NT2/D1 (cell line): ENCODE measurements around the gene NEK1.

ENCODE experiments used
- DNase-seq: peaks from one replicate; pipeline ENCODE4 v3.0.0-alpha.2; 2011; ENCODE audit warnings: low read depth, low spot score
- H3K27me3 ChIP-seq: 2 replicates; pipeline ENCODE4 v1.6.0; 2011; ENCODE audit warnings: mild to moderate bottlenecking; ENCODE audit not compliant: insufficient read length, insufficient read depth
- H3K36me3 ChIP-seq: 2 replicates; pipeline ENCODE4 v1.6.1; 2011; ENCODE audit warnings: mild to moderate bottlenecking, low read length, mixed read lengths; ENCODE audit not compliant: insufficient read depth, insufficient read length
- H3K4me1 ChIP-seq: 2 replicates; pipeline ENCODE4 v1.5.1; 2011; ENCODE audit not compliant: insufficient read depth, insufficient read length
- H3K4me3 ChIP-seq: 2 replicates; pipeline ENCODE4 v1.5.1; 2011; ENCODE audit warnings: low read depth; ENCODE audit not compliant: insufficient read length
- H3K9ac ChIP-seq: 2 replicates; pipeline ENCODE4 v1.6.0; 2011; ENCODE audit warnings: low read depth; ENCODE audit not compliant: insufficient read length
- H3K9me3 ChIP-seq: 2 replicates; pipeline ENCODE4 v1.5.1; 2011; ENCODE audit warnings: mild to moderate bottlenecking, low read length; ENCODE audit not compliant: insufficient read depth
- SUZ12 ChIP-seq: IDR thresholded peaks from 2 replicates; pipeline ENCODE4 v1.6.1; 2011; ENCODE audit not compliant: insufficient read length, insufficient read depth; ENCODE audit errors: extremely low read depth
- YY1 ChIP-seq: IDR thresholded peaks from 2 replicates; pipeline ENCODE4 v1.6.1; 2011; ENCODE audit not compliant: insufficient read length, insufficient read depth
- ZNF274 ChIP-seq: IDR thresholded peaks from 2 replicates; pipeline ENCODE4 v1.6.1; 2011; ENCODE audit warnings: mild to moderate bottlenecking, low read depth, low read length

Gene NEK1

DNA sequence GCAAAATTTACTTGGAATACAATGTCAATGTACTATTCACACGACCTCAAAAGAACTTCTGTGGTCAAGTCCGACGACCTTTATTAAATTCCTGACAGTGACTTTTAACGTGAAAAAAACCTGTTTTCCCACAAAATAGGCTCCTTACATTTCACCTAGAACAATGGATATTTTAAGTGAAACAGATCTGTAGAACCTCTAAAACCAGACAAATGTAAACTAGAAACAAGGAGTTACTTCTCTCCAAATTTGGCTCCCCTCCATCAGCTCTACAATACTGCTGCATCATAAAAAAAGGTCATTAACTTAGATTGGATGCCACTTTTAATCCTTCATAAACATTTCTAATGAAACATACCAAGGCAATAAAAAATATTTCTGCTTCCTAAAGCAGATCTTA lies 1.2 kb downstream of the NEK1 start:
- no peak for DNase-seq
- no peaks in the 10 kb centered on the region for H3K4me1 ChIP-seq
- no peaks in the 10 kb centered on the region for H3K9me3 ChIP-seq
- no peaks in the 10 kb centered on the region for H3K27me3 ChIP-seq
- no peak overlapping the region for H3K4me3 ChIP-seq
- no peaks in the 10 kb centered on the region for H3K36me3 ChIP-seq
- TF ChIP-seq ZNF274, result no peak
- TF ChIP-seq SUZ12, result no peak
- no peak for TF ChIP-seq YY1
- H3K9ac ChIP-seq, result peak overlapping the region; percentile 50

DNA sequence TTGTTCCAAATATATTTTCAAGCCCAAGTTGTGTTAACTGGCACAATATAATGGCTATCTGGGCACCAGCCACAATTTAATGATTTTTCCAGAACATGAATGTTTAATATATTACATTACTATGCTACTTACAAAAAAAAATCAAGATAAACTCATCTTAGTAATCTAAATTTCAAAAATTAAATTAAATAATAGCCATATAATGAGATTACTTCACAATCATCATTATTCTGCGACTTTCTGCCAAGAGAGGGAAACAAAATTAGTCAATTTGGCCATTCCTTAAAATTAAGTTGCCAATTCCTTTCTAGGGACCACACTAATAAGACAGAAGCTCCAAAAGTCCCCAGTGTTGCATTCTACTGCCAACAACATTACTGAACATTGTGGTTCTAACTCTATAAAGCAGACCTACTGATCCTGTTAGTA lies 7.5 kb downstream of the NEK1 start:
- Histone ChIP-seq H3K4me1 (no peaks in the 10 kb centered on the region), H3K4me3 (no peak overlapping the region), H3K9ac (no peak overlapping the region), H3K9me3 (no peaks in the 10 kb centered on the region), H3K27me3 (no peaks in the 10 kb centered on the region), H3K36me3 (peaks cover 14% of the 10 kb centered on the region)
- no peak for TF ChIP-seq YY1
- no peak for TF ChIP-seq SUZ12
- no peak for TF ChIP-seq ZNF274
- no peak for DNase-seq

DNA sequence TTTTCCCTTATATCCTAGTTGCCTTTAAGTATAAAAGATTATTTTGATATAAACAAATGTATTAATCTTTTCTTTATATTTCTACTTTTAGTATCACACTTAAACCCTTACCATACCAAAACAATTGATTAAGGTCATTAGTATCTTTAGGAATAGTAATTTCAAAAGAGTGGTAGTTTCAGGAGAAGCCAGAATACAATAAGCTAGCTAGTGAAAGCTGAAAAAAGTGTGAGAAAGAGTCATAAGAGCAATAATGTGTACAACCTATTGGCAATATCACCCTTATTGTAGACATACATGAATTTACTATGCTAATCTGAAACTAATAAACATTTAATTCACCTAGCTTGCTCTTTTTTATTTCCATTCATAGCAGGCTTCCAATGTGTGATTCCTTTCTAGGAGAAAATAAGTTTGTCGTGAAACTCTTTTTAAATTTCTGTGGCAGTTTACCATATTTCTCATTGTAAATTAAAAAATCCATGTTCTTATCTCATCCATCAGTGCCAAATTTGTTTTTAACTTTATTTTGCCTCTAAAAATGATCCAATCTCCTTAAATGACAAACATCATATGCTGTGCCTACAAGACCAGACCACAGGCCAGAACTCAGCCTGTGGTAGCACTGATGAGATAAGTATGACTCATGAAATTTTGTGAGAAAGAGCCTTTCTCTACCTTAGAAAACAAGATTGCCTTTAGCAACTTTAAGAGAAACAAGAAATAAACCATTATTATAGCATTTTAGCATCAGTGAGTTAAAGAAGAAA lies 8.1 kb downstream of the NEK1 start:
- H3K36me3 ChIP-seq, result peaks cover 14% of the 10 kb centered on the region
- H3K4me1 ChIP-seq, result no peaks in the 10 kb centered on the region
- no peaks in the 10 kb centered on the region for H3K27me3 ChIP-seq
- no peaks in the 10 kb centered on the region for H3K9me3 ChIP-seq
- no peak overlapping the region for H3K9ac ChIP-seq
- no peak for DNase-seq
- H3K4me3 ChIP-seq, result no peak overlapping the region
- no peak for TF ChIP-seq ZNF274
- TF ChIP-seq YY1, result no peak
- no peak for TF ChIP-seq SUZ12

DNA sequence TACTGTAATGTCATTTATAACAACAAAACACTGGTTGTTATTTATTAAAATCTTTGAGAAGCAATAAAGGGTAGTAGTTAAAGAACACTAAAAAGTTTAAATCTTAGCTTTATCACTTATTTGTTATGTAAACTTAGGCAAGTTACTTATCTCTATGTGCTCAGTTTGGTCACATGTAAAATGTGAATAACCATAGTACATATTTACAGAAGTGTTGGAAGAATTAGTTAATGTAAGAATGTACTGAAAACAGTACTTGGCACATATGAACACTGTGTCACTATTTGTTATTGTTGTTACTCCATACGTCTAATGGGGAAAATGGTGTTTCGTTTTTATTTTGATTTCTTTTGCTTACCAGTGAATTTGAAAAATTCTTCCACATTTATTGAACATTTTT lies 9.1 kb downstream of the NEK1 start:
- no peak overlapping the region for H3K9ac ChIP-seq
- H3K4me3 ChIP-seq, result no peak overlapping the region
- DNase-seq, result no peak
- TF ChIP-seq SUZ12 (no peak), YY1 (no peak)
- H3K27me3 ChIP-seq, result no peaks in the 10 kb centered on the region
- H3K36me3 ChIP-seq, result peaks cover 14% of the 10 kb centered on the region
- no peaks in the 10 kb centered on the region for H3K4me1 ChIP-seq
- no peaks in the 10 kb centered on the region for H3K9me3 ChIP-seq

DNA sequence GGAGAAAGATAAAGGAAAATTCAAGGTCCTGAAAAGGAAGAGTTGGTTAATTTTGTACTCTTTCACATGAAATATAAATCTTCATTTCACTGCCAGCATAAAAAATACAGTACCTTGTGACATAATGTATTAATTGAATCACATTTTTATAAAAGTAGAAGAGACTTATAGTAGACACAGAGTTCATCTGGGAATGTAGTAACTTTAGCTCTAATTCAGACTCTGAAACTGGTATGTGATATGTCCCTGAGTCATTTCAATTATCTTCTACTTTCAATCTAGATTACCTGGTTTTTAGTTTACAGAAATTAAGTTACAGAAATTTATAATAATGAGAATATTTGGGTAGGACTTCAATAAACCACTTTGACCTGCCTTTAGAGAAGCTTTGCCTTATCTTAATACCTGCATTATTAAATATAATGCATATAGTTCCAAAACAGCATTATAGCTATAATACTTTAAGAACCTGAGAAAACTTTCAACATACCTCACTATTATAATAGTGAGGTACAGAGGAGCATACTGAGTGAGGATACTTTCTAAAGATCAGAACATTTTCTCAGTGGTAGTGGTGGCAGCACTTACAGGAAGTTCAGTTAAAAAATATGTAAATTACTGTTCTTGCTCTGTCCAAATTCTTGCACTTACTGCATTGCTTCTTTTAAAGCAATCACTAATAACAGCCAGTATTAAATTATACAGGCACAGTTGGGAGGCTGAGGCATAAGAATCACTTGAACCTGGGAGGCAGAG lies 11.2 kb downstream of the NEK1 start:
- Histone ChIP-seq H3K9me3 (no peaks in the 10 kb centered on the region), H3K4me1 (no peaks in the 10 kb centered on the region), H3K36me3 (peaks cover 14% of the 10 kb centered on the region), H3K9ac (no peak overlapping the region), H3K4me3 (no peak overlapping the region), H3K27me3 (no peaks in the 10 kb centered on the region)
- no peak for DNase-seq
- TF ChIP-seq ZNF274 (no peak), SUZ12 (no peak), YY1 (no peak)

DNA sequence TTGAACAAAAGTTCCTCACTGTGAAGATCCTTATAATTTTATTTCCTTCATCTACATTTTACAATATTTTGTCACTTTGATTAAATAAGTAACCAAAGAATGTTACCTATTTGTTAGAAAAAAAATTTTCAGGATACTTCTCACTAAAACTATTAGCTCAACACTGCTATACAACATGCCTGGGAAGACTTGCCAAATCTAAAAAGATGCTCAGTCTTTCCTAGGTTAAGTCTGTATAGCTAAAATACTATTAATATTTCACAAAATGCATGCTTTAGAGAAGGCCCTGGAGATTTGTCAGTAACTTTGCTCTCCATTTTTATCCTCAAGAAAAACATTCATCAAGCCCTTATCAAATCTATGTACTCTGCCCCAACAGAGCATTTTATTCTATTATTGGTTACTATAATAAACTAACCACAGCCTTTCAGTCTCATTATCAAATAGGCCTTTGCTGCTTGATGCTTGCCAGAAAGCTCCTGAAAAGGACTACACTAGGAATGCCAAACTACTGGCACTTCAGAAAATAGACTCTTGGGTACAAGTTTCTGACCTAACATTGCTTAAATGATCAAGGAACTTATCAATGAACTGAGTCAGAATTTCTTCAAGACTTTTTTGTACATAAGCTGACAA lies 17.7 kb downstream of the NEK1 start:
- H3K9ac ChIP-seq, result no peak overlapping the region
- no peak for TF ChIP-seq YY1
- no peak for TF ChIP-seq SUZ12
- TF ChIP-seq ZNF274, result no peak
- no peaks in the 10 kb centered on the region for H3K9me3 ChIP-seq
- H3K4me1 ChIP-seq, result no peaks in the 10 kb centered on the region
- DNase-seq, result no peak
- no peak overlapping the region for H3K4me3 ChIP-seq
- no peaks in the 10 kb centered on the region for H3K27me3 ChIP-seq
- peaks cover 11% of the 10 kb centered on the region for H3K36me3 ChIP-seq

DNA sequence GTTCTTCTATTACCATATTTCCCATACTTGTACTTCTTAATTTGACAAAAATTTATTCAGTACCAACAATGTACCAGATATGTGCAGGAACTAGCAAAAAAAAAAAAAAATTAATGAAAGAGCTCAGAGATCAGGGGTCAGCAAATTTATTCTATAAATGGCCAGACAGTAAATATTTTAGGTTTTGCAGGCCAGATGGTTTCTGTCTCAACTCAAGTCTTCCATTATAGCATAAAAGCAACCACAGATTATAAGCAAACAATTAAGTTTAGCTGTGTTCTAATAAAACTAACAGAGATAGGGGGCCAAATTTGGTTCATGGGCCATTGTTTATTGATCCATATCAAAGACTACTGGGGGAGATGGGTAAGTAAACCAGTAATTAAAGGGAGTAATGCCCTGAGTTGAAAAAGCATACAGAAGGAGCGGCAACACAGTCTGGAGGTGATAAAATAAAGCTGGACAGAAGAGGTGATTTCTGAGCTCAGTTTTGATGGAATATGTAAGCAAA lies 19.3 kb downstream of the NEK1 start:
- no peaks in the 10 kb centered on the region for H3K9me3 ChIP-seq
- no peaks in the 10 kb centered on the region for H3K27me3 ChIP-seq
- peaks cover 14% of the 10 kb centered on the region for H3K36me3 ChIP-seq
- H3K9ac ChIP-seq, result no peak overlapping the region
- no peak for DNase-seq
- TF ChIP-seq ZNF274 (no peak), YY1 (no peak), SUZ12 (no peak)
- H3K4me3 ChIP-seq, result no peak overlapping the region
- no peaks in the 10 kb centered on the region for H3K4me1 ChIP-seq
